GM12864 (cell line): ENCODE measurements around the gene KDM4C.

Experiments used
- DNase-seq: peaks from one replicate; pipeline ENCODE4 v3.0.0-alpha.2; 2011; ENCODE audit warnings: low read depth
- H3K4me3 ChIP-seq: 2 replicates; pipeline ENCODE4 v1.5.1; 2011; ENCODE audit warnings: mild to moderate bottlenecking, low read depth, low read length, control low read depth
- CTCF ChIP-seq: IDR thresholded peaks from 2 replicates; pipeline ENCODE4 v1.5.1; 2011; ENCODE audit warnings: low read depth, mild to moderate bottlenecking, moderate library complexity, low read length, control low read depth, inconsistent platforms; ENCODE audit errors: missing control alignments

KDM4C gene

GRCh38 chr9:7137571-7137970 lies 379.8 kb downstream of the KDM4C start:
- DNase-seq: no peak

GRCh38 chr9:7139886-7140285 lies 382.1 kb downstream of the KDM4C start:
- no peak overlapping the region for H3K4me3 ChIP-seq
- no peak for TF ChIP-seq CTCF
- DNase-seq: no peak

More at GRCh38 chr9:7137571-7137970, 379.8 kb downstream of the KDM4C start:
- TF ChIP-seq CTCF: no peak
- H3K4me3 ChIP-seq: no peak overlapping the region

DNA sequence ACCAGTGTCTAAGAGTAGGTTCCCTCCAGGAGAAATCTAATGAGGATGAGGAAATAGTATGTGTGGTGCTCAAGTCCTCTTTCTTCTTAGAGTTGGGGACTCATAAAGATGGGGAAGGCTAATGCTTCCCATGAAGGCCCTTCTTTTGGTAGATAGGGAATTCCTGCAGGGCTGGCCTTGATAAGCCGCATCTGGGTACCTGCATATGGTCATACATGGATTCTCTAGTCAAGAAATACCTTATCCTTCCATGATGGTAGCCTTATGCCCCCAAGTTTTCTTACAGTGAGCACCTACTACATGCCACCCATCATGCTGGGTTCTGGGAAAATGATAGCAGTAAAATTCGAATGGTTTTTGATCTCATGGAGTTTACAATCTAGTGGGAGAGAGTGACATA lies 382.6 kb downstream of the KDM4C start:
- no peak overlapping the region for H3K4me3 ChIP-seq
- TF ChIP-seq CTCF: no peak
- no peak for DNase-seq

- DNase-seq: no peak
- no peak overlapping the region for H3K4me3 ChIP-seq
- TF ChIP-seq CTCF: no peak
Measured at GRCh38 chr9:7143645-7144200, 385.9 kb downstream of the KDM4C start.

- H3K4me3 ChIP-seq: no peak overlapping the region
- no peak for TF ChIP-seq CTCF
- DNase-seq: no peak
Measured at GRCh38 chr9:7144265-7145046, 386.7 kb downstream of the KDM4C start.

DNA sequence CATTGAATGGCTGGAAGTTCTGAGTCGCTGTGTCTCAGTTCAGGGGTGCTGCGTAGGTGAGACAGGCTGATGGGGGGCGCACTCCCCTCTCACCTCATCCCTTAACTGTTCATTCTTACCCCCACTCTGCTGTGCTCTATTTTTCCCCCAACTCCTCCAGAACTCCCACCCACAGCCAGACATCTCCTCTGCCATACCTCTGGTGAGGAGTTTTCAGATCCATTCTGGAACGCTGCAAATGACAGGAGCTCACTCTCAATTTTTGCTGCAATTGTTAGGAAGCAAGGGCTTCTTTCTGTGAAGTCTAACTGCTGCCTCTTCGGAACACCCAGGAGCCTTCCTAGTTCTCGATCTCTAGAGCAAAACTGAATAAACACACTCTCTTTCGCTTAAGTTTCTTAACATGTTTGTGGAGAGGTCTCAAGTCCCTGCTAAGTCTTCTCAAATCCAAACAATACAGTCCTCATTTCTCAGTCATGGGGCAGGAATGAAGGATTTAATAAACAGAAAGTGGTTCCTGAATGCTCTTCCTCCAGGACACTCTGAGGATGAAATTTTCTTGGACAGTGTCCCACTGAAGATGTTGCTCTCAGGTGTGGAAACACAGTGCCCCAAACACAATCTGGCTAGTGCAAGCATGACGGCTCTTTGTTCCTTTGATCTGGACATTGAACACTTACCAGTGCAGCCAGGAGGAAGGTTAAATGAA lies 387.7 kb downstream of the KDM4C start:
- no peak for DNase-seq
- no peak overlapping the region for H3K4me3 ChIP-seq
- no peak for TF ChIP-seq CTCF

DNA sequence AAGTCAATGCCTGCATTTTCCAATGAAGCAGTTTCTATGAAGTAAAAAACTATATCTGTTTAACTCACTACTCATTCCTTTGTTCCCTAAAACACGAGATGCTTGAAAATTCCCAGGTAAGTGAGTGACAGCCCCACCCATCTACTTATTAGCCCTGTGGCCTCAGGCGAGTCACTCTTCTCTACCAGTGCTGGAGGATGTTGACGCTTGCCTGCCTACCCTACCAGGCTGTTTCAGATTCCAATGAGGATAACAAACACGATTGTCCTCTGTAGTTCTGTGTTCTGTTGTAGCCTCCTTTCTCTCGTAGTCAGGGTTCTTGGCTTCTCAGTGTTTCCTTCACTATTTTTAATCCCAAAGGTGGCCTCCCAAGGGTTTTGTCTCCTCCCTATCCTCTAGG lies 388.8 kb downstream of the KDM4C start:
- no peak for DNase-seq
- H3K4me3 ChIP-seq: no peak overlapping the region
- TF ChIP-seq CTCF: no peak
